ENCODE measurements around the gene IGLL1. TPM values are rescaled to one million over a fixed set of nuclear protein-coding genes. Genes with fewer than 3 reads are reported as not detected.

The IGLL1 gene
- total RNA-seq, 1 donor from 2014 or later = not detected

- no peaks in the 10 kb centered on the region for H3K36me3 Mint-ChIP-seq
- H3K4me1 Mint-ChIP-seq (ENCODE audit: unreplicated experiment) = peaks cover 13% of the 10 kb centered on the region
- no peak for TF ChIP-seq CTCF (conservative IDR thresholded peaks at IDR 0.05)
- no peak overlapping the region for H3K4me3 Mint-ChIP-seq
- peaks cover 4% of the 10 kb centered on the region for H3K9me3 Mint-ChIP-seq
- H3K27me3 Mint-ChIP-seq = peaks cover 7% of the 10 kb centered on the region
- DNase-seq (ENCODE audit: extremely low spot score, unreplicated experiment) = no peak
- no peak overlapping the region for H3K27ac Mint-ChIP-seq
Measured at GRCh38 chr22:23591846-23592245, 11.8 kb upstream of the IGLL1 start.

GRCh38 chr22:23591201-23591791, 11.2 kb upstream of the IGLL1 start:
- Mint-ChIP-seq H3K9me3 (peaks cover 4% of the 10 kb centered on the region), H3K27ac (no peak overlapping the region), H3K4me1 (ENCODE audit: unreplicated experiment) (peaks cover 13% of the 10 kb centered on the region), H3K36me3 (no peaks in the 10 kb centered on the region), H3K4me3 (no peak overlapping the region), H3K27me3 (peaks cover 5% of the 10 kb centered on the region)
- no peak for DNase-seq (ENCODE audit: extremely low spot score, unreplicated experiment)
- peak; percentile 98 for TF ChIP-seq CTCF (conservative IDR thresholded peaks at IDR 0.05)

GRCh38 chr22:23583836-23584235, 3.7 kb upstream of the IGLL1 start:
- H3K9me3 Mint-ChIP-seq = no peaks in the 10 kb centered on the region
- H3K4me3 Mint-ChIP-seq = no peak overlapping the region
- H3K27me3 Mint-ChIP-seq = no peaks in the 10 kb centered on the region
- TF ChIP-seq CTCF (conservative IDR thresholded peaks at IDR 0.05) = no peak
- no peaks in the 10 kb centered on the region for H3K36me3 Mint-ChIP-seq
- H3K27ac Mint-ChIP-seq = no peak overlapping the region
- H3K4me1 Mint-ChIP-seq (ENCODE audit: unreplicated experiment) = no peaks in the 10 kb centered on the region
- DNase-seq (ENCODE audit: extremely low spot score, unreplicated experiment) = no peak

GRCh38 chr22:23583153-23583552, 3.1 kb upstream of the IGLL1 start:
- Mint-ChIP-seq H3K27ac (no peak overlapping the region), H3K27me3 (no peaks in the 10 kb centered on the region), H3K9me3 (no peaks in the 10 kb centered on the region), H3K36me3 (no peaks in the 10 kb centered on the region), H3K4me1 (ENCODE audit: unreplicated experiment) (no peaks in the 10 kb centered on the region), H3K4me3 (no peak overlapping the region)
- no peak for DNase-seq (ENCODE audit: extremely low spot score, unreplicated experiment)
- no peak for TF ChIP-seq CTCF (conservative IDR thresholded peaks at IDR 0.05)

- no peaks in the 10 kb centered on the region for H3K36me3 Mint-ChIP-seq
- DNase-seq (ENCODE audit: extremely low spot score, unreplicated experiment) = no peak
- H3K9me3 Mint-ChIP-seq = no peaks in the 10 kb centered on the region
- H3K27ac Mint-ChIP-seq = no peak overlapping the region
- no peaks in the 10 kb centered on the region for H3K27me3 Mint-ChIP-seq
- no peak overlapping the region for H3K4me3 Mint-ChIP-seq
- peaks cover 5% of the 10 kb centered on the region for H3K4me1 Mint-ChIP-seq (ENCODE audit: unreplicated experiment)
- no peak for TF ChIP-seq CTCF (conservative IDR thresholded peaks at IDR 0.05)
Measured at GRCh38 chr22:23581260-23581650, 1.2 kb upstream of the IGLL1 start.

Data from type B pancreatic cell (in vitro differentiated cells).